HG02885 (cell line): ENCODE data around the gene CDC45.

Experiments
- ATAC-seq: cut with Tn5 transposase; IDR thresholded peaks from one replicate; pipeline ENCODE4 v1.9.1; 2021; ENCODE audit warnings: mild to moderate bottlenecking; ENCODE audit not compliant: unreplicated experiment, poor library complexity

The CDC45 gene

DNA sequence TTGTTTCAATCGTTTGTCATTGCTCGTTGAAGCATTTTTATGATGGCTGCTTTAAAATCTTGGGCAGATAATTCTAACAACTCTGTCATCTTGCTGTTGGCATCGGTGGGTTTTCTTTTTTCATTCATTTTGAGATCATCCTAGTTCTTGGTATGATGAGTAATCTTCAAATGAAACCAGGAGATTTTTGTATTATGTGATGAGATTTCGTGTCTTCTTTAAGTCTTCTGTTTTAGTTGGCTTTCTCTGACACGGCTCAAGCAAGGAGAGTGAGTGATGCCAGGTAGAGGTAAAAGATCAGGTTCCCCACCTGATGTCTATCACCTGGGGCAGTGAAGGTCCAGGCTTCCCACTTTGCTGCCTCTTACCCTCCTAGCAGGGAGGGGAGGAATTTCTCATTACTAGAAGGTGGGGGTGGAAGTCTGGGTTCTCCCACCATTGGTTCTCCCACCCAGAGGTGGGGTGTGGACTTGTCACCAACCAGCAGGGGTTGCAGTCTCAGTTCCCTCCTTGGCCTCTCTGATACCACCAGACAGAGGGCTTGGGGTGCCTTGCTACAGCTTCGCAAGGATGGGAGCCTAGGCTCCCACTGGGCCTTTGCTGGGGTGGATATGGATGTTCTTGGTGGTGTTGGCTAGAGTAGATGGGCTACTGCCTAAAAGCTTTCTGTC is 12.9 kb downstream of the CDC45 start:
- ATAC-seq = no peak

DNA sequence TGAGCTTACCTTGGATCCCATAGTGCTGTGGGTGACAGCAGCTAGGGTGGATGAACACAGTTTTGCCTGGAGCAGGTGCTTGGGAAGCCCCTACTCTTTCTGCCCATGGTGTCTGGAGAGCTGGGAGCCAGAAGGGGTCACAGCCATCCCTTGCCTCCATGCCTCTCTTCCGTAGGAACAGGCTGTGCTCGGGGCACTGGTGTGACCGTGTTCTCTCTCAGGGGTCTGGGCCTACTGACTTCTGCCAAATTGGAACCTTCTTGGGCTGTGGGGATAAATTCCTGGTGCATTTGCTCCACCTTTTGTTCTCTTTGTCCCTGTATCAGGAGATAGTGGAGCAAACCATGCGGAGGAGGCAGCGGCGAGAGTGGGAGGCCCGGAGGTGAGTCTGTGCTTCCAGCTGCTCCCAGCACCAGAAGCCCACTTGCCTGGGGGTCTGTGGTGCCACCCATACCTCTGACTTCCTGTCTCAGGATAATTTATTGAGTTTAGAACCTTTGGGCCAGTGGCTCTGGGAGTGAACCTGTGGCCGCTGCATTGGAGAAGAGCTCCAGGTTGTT is 14.4 kb downstream of the CDC45 start:
- no peak for ATAC-seq

DNA sequence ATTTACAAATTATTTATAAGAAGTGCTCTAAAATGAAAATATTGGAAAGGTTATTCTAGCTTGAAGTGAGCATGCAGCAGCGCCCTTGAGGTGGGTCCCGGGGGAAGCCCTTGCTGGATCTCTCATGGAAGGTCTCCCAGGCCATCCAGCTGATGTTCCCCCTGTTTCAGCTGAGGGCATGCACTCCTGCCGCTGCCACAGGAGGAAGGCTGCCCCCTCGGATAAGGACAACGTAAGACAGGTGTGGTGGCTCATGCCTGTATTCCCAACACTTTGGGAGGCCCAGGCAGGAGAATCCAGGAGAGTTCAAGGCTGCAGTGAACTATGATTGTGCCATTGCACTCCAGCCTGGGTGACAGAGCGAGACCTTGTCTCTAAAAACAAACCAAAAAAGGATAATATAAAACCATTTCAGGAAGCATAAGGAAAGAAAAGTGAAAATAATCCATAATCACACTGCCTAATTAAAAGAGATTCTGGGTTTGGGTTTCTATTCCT is 15.0 kb downstream of the CDC45 start:
- ATAC-seq = no peak

DNA sequence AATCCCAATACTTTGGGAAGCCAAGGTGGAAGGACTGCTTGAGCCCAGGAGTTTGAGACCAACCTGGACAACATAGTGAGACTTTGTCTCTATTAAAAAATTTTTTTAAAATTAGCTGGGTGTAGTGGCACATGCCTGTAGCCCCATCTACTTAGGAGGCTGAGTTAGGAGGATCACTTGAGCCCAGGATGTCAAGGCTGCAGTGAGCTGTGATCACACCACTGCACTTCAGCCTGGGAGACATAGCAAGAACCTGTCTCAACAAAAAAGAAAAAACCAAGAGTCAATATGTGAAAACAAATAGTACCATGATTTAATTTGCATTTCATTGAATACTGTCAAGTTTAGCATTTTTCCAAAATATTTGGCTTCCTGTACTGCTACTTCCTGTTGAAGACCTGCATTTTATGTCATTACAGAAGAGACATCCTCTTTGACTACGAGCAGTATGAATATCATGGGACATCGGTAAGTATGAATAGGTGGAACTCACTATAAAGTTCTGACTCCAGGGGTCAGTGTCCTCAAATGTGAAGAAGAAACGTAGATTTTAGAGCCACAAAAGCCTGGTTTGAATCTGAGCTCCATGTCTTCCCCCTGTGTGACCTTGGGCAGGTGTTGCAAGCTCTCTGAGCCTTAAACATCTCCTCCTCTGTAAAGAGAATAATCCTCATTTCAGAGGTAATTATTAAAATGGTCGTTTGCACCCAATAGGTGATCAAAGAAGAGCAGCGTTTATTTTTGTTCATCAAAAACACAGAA is 16.0 kb downstream of the CDC45 start:
- no peak for ATAC-seq

DNA sequence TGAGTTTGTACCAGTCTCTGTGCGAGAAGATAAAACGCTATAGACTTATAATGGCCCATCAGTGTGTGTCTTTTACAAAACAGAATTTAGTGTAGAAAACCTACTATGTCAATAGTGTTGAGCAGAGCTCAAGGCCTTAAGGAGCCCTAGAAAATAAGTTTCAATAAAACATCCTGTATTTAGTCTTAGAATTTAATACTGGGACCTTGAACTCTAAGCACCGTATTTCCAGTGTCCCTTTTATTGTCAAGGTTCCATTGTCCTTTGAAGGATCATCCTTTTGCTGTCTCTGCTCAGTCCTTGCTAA is 16.6 kb downstream of the CDC45 start:
- ATAC-seq = no peak

DNA sequence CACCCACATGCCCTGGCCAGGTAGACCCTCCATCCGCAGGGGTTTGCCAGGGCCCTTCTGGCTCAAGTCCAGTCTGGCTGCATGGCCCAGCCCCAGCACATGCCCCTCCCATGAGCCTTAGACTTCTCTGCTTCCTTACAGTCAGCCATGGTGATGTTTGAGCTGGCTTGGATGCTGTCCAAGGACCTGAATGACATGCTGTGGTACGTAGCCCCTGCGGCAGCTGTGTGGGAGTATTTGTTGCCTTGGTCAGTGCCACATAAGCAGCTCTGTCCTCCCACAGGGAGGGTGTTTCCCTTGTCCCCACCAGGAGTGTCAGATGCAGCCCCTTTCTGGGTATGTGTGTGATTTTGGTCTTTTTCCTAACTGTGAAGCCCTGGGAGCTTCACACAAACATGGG is 17.5 kb downstream of the CDC45 start:
- ATAC-seq = no peak

DNA sequence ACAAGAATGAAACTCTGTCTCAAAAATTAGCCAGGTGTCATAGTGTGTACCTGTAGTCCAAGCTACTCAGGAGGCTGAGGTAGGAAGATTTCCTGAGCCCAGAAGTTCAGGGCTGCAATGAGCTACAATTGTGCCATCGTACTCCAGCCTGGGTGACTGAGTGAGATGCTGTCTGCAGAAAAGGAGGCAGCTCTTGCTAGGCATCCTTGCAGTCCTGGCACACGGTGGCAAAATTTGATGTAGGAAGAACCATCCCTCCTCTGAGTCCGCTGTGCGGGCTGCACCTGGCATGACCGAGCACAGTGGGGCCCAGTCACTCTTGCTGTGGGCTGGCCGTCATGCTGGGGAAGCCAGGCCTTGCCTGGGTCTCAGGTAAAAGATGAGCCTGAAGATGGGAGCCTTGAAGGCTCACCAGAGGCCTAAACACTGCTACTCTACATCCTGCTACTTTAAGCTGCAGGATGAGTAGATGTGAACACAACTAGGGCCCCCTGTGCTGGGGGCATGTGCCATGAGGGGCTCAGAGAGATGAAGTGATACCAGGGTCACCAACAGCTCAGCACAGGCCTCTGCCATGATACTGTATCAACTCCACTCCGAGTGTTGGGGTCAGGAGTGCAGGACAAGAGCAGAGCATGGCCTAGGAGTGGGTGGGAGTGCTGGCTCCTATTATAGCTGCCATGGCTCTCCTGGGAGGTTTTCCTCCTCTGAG is 18.6 kb downstream of the CDC45 start:
- ATAC-seq = no peak

DNA sequence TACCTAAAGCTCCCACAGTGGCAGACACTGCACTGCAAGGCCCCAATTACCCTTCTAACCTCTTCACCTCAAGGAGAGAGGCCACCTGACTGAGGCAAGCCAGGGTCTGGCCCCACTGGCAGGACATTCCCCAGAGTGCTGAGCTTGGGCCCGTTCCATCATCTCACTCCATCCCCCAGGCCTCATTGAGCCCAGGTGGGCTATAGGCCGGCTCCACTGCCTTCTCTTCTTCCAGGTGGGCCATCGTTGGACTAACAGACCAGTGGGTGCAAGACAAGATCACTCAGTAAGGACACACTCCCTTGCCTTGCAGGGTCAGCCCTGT is 19.1 kb downstream of the CDC45 start:
- no peak for ATAC-seq

DNA sequence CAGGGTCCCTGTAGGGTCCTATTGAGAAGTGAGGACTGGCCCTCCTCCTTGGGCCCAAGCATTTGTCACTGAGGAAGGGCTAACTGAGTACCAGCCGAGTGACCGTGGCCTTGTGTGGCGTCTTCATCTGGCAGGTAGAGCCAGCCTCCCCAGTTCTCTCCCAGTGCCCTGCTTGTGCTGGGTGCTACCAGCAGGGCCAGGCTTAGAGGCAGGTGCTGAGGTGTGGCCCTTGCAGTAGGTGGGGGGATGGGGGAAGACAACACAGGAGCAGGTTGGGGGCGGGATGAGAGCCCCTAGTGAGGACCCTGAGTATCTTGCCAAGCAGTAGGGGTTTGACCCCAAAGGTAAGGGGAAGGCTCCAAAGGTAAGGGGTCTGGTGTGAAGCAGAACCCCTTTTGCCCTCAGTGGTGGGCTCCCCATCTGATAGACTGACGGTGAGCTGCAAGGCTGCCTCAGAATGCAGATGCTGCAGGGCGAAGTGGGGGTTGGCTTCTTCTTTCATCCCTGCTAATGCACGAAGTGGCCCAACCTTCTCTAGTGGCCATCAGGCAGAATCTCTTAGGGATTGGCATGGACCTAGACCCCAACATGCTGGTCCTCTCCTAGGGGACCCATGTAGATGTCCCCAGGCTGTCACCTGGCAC is 19.6 kb downstream of the CDC45 start:
- no peak for ATAC-seq

DNA sequence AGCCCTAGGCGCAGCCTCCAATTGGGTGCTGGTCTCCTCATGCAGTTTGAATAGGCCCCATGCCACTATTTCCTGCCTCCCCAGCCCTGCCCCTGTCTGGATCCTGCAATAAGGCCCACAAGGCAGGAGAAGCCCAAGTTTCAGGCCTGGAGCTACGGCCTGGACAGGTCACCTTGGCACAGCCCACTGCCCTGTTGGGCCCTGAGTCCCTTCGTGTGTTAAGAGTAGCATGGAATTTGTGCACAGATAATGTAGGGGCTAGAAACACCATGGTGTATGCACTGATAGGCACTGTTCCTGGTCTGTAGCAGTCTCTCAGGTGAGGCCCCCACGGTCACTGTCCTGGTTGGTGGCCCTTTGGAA is 20.1 kb downstream of the CDC45 start:
- no peak for ATAC-seq

DNA sequence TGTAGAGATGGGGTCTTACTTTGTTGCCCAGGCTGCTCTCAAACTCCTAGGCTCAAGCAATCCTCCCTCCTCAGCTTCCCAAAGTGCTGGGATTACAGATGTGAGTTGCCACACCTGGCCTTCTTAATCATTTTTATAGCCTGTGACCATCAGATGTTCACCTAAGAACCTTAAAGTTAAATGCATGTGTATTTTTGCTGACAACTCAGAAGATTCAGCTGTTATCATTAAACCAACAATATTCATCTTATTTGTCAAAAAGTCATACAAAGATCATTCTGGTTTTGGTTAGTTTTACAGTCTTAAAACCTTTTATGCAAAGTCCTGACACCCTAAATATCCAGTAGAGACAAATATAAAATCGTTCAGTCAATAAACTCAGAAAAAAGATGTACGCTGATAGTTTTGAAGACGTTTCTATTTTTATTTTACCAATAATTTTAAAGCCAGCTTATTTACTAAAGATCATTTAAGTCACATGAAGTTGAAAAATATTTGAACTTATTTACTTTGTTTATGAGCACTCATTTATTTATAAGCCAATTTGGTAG is 22.3 kb downstream of the CDC45 start:
- no peak for ATAC-seq

DNA sequence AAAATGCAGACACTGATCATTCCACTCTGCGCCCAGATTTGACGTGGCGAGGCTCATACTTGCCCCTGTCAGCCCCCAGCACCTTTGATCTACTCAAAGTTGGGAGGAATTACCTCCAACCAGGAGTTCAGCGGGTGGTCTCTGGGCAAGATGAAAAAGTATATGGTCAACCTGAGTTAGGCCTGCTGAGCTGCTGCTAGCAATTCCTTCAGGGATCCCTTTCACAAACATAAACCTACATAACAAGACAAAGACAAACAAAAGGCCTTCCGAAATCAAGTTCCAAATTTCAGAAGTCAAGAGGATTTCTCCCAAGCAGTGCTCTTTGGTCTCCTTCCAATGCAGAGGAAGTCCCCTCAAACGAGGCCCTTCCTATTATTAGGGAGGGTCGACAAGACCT is 23.6 kb downstream of the CDC45 start:
- ATAC-seq = no peak

DNA sequence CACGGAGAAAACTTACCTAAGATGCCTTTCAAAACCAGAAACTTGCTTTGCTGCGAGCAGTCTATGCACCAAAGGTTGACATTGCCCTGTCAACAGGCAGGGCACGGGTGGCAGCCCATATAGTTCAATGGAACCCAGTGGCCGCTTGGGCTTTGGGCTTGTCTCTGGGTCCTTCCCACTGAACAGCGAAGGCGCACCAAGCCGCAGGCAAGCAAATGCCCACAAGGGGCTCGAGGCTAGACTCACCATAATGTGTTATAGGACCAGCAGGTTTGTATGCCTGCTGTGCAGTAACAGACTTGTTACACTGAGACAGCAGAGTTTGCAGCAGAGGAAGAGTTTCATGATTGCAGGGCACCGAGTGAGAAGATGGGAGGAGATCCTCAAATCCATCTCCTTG is 24.1 kb downstream of the CDC45 start:
- no peak for ATAC-seq

DNA sequence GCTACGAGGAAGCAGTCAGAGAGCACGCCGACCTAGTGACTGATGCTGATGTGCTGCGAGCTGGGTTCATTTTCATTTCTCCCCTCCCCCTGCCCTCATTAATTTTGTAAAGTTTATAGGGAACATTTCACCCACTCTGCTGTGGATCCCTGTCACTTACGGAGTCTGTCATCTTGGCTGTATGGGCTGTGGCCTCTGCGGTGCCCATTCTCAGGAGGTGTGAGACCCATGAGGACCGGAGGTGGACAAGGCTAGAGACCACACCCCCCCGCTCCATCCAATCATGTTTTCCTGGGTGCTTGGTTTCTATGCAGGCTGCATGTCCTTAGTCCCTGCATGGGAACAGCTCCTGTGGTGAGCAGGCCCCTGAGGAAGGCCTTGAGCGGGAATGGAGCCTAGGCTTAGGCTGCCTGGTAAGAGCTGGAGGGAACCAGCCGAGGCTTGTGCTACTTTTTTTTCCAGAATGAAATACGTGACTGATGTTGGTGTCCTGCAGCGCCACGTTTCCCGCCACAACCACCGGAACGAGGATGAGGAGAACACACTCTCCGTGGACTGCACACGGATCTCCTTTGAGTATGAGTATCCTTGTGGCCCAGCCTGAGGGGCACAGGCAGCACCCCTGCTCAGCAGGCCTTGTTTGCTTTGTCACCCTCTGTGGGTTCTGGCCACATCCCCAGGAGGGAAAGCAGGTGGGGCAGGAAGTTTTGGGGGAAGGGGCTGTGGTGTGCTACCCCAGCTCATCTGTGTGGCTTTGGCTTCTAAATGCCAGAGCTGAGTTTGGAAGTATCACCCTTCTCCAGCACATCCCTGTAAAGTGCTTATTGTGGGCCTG is 25.4 kb downstream of the CDC45 start:
- no peak for ATAC-seq

DNA sequence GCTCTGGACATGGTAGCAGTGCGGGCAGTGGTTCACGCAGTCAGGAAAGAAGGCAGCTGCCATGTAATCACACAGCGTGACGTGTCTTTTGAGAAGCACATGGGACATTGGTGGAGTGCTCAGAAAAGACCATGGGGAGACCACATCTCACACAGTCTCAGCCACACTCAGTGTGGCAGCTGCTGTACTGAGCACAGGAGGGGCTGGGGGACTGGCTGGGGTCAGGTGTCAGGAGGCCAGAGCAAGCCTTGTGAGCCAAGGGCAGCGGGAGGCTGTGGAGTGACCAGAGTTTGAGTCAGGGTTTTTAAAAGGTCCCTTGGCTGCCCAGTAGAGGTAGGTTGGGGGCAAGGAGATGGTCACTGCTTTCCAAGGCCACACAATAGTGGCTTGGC is 26.0 kb downstream of the CDC45 start:
- ATAC-seq = no peak

DNA sequence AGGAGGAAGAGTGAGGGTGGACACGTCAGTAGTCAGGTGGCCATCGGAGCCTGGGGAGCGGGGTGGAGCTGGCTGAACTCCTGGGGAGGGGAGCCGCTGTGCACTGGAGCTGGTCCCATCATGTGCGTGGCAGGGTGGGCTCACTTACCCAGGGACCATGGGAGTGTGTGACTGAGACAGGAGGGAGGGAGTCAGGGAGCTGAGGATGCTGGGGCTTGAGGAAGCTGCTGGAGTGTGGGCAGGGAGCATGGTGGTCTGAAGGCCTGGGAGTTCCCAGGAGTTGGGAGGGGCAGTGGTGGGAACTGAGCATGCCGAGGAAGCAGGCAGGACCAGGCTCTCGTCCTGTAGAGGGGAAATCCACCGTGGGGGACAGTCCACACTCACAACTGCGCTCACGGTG is 26.5 kb downstream of the CDC45 start:
- no peak for ATAC-seq

DNA sequence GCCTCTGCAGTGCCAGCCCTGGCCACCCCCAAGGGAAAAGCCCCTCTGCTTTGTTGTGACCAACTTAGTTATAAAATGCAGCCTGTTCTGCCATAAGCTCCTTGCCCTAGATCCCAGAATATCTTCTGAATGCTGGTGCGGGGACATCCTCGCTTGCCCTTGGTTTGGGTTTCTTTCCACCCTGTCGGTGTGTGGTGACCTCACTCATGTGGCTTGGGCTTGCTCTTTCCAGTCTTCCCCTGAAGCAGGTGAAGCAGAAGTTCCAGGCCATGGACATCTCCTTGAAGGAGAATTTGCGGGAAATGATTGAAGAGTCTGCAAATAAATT is 27.8 kb downstream of the CDC45 start:
- ATAC-seq = no peak

DNA sequence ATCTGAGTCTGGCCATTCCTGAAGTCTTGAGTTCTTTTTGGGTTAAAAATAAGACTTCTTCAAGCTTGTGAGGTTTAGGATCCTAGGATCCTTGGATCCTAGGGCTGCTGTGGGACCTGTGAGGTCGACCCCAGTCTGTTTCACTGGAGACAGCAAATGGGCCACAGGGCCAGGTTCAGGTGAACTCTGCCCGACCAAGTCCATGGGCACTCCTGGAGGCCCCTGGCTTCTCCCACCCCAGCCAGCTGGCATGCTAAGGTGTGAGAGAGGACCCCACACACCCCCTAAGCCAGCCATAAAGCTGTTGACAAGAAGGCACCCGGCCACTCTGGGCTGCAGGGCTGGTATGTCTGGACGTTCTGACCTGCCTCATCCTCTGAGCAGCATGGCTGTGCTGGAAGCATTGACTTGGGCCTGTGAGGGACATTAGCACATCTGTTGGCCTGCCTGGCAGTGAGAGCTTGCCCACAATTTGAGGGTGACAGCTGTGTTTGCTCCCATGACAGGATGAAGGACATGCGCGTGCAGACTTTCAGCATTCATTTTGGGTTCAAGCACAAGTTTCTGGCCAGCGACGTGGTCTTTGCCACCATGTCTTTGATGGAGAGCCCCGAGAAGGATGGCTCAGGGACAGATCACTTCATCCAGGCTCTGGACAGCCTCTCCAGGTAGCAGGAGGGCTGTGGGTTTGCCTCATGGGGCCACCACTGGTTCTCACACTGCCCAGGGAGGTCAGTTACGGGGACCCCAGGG is 28.5 kb downstream of the CDC45 start:
- no peak for ATAC-seq

DNA sequence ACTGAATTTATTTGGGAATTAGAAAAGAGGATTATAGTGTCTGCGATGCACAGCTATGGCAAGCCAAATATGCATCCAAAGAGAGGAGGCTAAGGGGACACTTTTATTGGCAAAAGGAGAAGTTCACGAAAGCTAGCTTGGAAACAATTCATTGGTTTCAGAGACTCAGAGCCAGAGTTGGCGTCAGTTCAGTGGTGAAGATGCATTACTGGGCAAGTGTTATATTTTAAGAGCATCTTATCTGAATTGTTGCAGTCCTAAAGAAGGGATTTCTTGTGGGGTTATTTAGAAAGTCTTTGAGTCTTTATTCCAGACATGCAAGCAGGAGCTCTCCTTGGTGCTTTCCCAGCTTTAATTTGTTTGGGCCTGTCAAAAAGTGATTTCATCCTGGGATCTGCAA is 29.5 kb downstream of the CDC45 start:
- no peak for ATAC-seq
